GM23248 (cell line): ENCODE results near the gene PRKCA. TPM values are rescaled to one million over a fixed set of nuclear protein-coding genes. Genes with fewer than 3 reads are reported as not detected.

ENCODE experiments used
- DNase-seq: peaks from one replicate; pipeline ENCODE4 v3.0.0-alpha.2; 2015
- H2AFZ ChIP-seq: fragments of 200-600 bp; sonication (generic); 2 replicates; pipeline ENCODE4 v1.6.1; 2016; ENCODE audit warnings: antibody characterized with exemption
- H3F3A ChIP-seq: fragments of 200-600 bp; sonication (generic); 2 replicates; pipeline ENCODE4 v1.6.1; 2016; ENCODE audit warnings: mild to moderate bottlenecking, antibody characterized with exemption, mixed run types; ENCODE audit not compliant: insufficient read depth
- H3K27ac ChIP-seq: fragments of 200-600 bp; sonication (generic); 2 replicates; pipeline ENCODE4 v1.5.1; 2016; ENCODE audit warnings: mild to moderate bottlenecking
- H3K27me3 ChIP-seq: fragments of 200-600 bp; sonication (generic); replicated peaks from 2 replicates; pipeline ENCODE4 v1.6.1; 2016; ENCODE audit warnings: mild to moderate bottlenecking; ENCODE audit not compliant: insufficient read depth
- H3K36me3 ChIP-seq: fragments of 200-600 bp; sonication (generic); 2 replicates; pipeline ENCODE4 v1.6.1; 2016; ENCODE audit warnings: low read depth, mild to moderate bottlenecking
- H3K4me1 ChIP-seq: fragments of 200-600 bp; sonication (generic); 2 replicates; pipeline ENCODE4 v1.6.1; 2016; ENCODE audit warnings: mild to moderate bottlenecking; ENCODE audit not compliant: insufficient read depth
- H3K4me2 ChIP-seq: fragments of 200-600 bp; sonication (generic); one replicate; pipeline ENCODE4 v1.6.1; 2016; ENCODE audit warnings: mild to moderate bottlenecking; ENCODE audit not compliant: unreplicated experiment
- H3K4me3 ChIP-seq: fragments of 200-600 bp; sonication (generic); 2 replicates; pipeline ENCODE4 v1.5.1; 2016; ENCODE audit warnings: mild to moderate bottlenecking
- H3K79me2 ChIP-seq: fragments of 200-600 bp; sonication (generic); 2 replicates; pipeline ENCODE4 v1.6.1; 2016; ENCODE audit warnings: mild to moderate bottlenecking; ENCODE audit not compliant: insufficient read depth
- H3K9ac ChIP-seq: fragments of 200-600 bp; sonication (generic); 2 replicates; pipeline ENCODE4 v1.6.1; 2016; ENCODE audit warnings: mild to moderate bottlenecking
- H3K9me2 ChIP-seq: fragments of 200-600 bp; sonication (generic); 2 replicates; pipeline ENCODE4 v1.6.1; 2016; ENCODE audit warnings: mixed run types, mild to moderate bottlenecking, moderate library complexity; ENCODE audit not compliant: insufficient read depth
- H3K9me3 ChIP-seq: fragments of 200-600 bp; sonication (generic); one replicate; pipeline ENCODE4 v1.6.1; 2017; ENCODE audit warnings: low read depth
- H4K20me1 ChIP-seq: fragments of 200-600 bp; sonication (generic); 2 replicates; pipeline ENCODE4 v1.6.0; 2016; ENCODE audit not compliant: insufficient read depth
- EZH2 ChIP-seq: fragments of 200-600 bp; sonication (generic); IDR thresholded peaks from 2 replicates; pipeline ENCODE4 v1.6.1; 2018; ENCODE audit warnings: antibody characterized with exemption, mild to moderate bottlenecking; ENCODE audit not compliant: insufficient read depth, poor library complexity, severe bottlenecking
- EZH2phosphoT487 ChIP-seq: fragments of 200-600 bp; sonication (generic); IDR thresholded peaks from 2 replicates; pipeline ENCODE4 v1.6.1; 2018; ENCODE audit warnings: antibody characterized with exemption, moderate library complexity, mild to moderate bottlenecking, low read depth; ENCODE audit not compliant: insufficient read depth
- WGBS, 2 experiments: methylation state at CpG; one replicate each; pipeline ENCODE4 v1.1.6; 2015 to 2017; ENCODE audit warnings: low lambda C conversion rate in 2 of 2, low coverage in 1 of 2; ENCODE audit errors: missing lambda C conversion rate in 2 of 2; 5-methylcytosine and 5-hydroxymethylcytosine counted together
- in situ Hi-C: fragments of 300-500 bp; cut with MboI; formaldehyde crosslinking; loops from 2 replicates; pipeline ENCODE4 v1.15.0; 2020
- polyA plus RNA-seq: library from polyadenylated mRNA; unstranded; fragments of >200 nt; fragmentation: Nextera tagmentation; extraction: Ambion mirVana; gene quantifications from 2 replicates; pipeline ENCODE4 v1.2.1, GENCODE V29; 2016
- total RNA-seq: library from RNA; depleted of rRNA; stranded (reverse); fragments of >200 nt; shearing (Covaris generic); gene quantifications from 2 replicates; pipeline ENCODE4 v1.2.3, GENCODE V29; 2014

The PRKCA gene
- total and polyA plus RNA-seq, 2 experiments from 2014 or later: 17.3 to 28.5 TPM

DNA sequence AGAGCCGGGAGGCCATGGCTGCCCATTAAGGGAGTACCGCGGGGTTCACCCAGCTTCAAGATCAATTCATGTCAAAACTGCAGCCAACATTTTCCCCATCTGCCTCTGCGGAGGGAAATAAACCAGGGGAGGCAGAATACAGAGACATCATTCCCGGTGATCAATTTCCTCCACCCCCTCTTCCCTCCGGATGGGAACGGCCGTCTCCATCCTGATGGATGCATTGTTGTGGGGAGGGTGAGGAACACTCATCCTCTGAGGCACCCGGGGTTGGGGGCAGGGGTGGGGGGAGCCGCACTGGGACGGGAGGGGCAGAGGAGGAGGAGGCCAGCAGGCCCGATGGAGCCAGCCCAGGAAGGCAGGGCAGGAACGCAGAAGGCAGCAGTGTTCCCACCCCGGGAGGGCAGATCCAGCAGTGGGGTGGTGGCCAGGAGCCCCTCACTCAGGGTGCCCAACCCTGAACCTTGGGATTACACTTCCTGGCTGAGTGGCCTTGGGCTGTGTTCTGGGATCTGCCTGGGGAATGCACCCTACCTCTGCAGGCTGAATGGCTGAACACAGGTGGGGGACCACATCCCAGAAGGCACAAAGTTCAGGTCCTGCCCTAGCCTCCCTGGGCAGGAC is 546.7 kb downstream of the PRKCA start:
- H3K4me3 ChIP-seq: no peak overlapping the region
- H3K9me2 ChIP-seq: no peaks in the 10 kb centered on the region
- no peak overlapping the region for H3K4me2 ChIP-seq
- H2AFZ ChIP-seq: no peak overlapping the region
- no peak for TF ChIP-seq EZH2phosphoT487
- no peak for TF ChIP-seq EZH2
- in situ Hi-C loops: no loop called here
- H3K9me3 ChIP-seq: no peaks in the 10 kb centered on the region
- no peaks in the 10 kb centered on the region for H4K20me1 ChIP-seq
- no peaks in the 10 kb centered on the region for H3K79me2 ChIP-seq
- H3K36me3 ChIP-seq: no peaks in the 10 kb centered on the region
- no peak overlapping the region for H3K27ac ChIP-seq
- H3K9ac ChIP-seq: no peak overlapping the region
- 43 to 45% methylated on average over 8 to 14 of the region's 14 CpGs for WGBS, 2 experiments
- no peaks in the 10 kb centered on the region for H3F3A ChIP-seq
- DNase-seq: no peak
- H3K4me1 ChIP-seq: no peaks in the 10 kb centered on the region
- peaks cover 4% of the 10 kb centered on the region for H3K27me3 ChIP-seq

DNA sequence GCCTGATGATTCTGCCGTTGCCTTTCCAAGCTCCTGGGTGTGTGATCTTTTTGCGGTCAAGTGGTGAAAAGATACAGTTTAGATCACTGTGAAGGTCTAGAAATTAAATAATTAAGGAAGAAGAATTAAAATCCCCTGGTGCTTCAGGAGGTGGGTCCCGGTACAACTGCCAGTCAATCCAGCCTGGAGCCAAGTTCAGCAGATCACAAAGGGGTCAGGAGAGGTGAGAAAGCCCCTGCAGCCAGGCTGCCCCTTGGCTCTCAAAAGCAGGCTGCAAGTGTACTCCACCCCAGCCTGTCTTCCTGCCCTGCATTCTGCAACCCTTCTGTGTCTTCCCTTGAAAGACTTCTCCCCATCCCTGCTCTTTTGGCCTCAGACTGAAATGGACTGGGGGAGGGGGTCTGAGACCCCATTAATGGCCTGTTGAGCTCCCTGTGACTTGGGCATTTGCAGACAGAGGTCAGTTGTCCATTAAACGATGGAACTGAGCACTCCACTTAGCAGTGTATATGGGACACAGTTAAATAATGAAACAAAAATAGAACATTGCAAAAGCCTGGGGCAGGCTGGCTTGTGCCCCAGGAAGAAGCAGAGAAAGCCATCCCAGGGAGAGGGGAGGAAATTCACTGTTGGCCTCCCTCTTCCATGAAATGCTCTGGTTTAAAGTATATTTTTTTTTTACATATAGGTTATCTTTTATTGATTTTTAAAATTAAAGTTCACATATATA is 547.6 kb downstream of the PRKCA start:
- Histone ChIP-seq H3K36me3 (no peaks in the 10 kb centered on the region), H3K4me3 (no peak overlapping the region), H3K27me3 (peaks cover 4% of the 10 kb centered on the region), H3F3A (no peaks in the 10 kb centered on the region), H3K9ac (no peak overlapping the region), H3K9me3 (no peaks in the 10 kb centered on the region), H3K9me2 (no peaks in the 10 kb centered on the region), H3K27ac (no peak overlapping the region), H4K20me1 (no peaks in the 10 kb centered on the region), H2AFZ (no peak overlapping the region), H3K4me2 (no peak overlapping the region), H3K4me1 (no peaks in the 10 kb centered on the region), H3K79me2 (no peaks in the 10 kb centered on the region)
- in situ Hi-C loops: no loop called here
- 46 to 64% methylated on average over 4 of the region's 4 CpGs for WGBS, 2 experiments
- no peak for TF ChIP-seq EZH2
- no peak for TF ChIP-seq EZH2phosphoT487
- no peak for DNase-seq

- Histone ChIP-seq H3K27me3 (peaks cover 4% of the 10 kb centered on the region), H3K9ac (no peak overlapping the region), H3K4me1 (no peaks in the 10 kb centered on the region), H3K9me2 (no peaks in the 10 kb centered on the region), H3K9me3 (no peaks in the 10 kb centered on the region), H3K27ac (no peak overlapping the region), H4K20me1 (no peaks in the 10 kb centered on the region), H3K36me3 (no peaks in the 10 kb centered on the region), H2AFZ (no peak overlapping the region), H3K4me2 (no peak overlapping the region), H3F3A (no peaks in the 10 kb centered on the region), H3K4me3 (no peak overlapping the region), H3K79me2 (no peaks in the 10 kb centered on the region)
- in situ Hi-C loops: no loop called here
- no peak for DNase-seq
- WGBS, 2 experiments: 41 to 50% methylated on average over 3 of the region's 3 CpGs
- no peak for TF ChIP-seq EZH2phosphoT487
- no peak for TF ChIP-seq EZH2
Measured at GRCh38 chr17:66850692-66851091, 548.3 kb downstream of the PRKCA start.

GRCh38 chr17:66855204-66855603 is 552.8 kb downstream of the PRKCA start:
- H3K27me3 ChIP-seq: peaks cover 10% of the 10 kb centered on the region; the same call in 1 of the 2 replicates
- TF ChIP-seq EZH2 (no peak), EZH2phosphoT487 (no peak)
- H3K79me2 ChIP-seq: no peaks in the 10 kb centered on the region
- H3K4me1 ChIP-seq: no peaks in the 10 kb centered on the region
- H2AFZ ChIP-seq: no peak overlapping the region
- H4K20me1 ChIP-seq: no peaks in the 10 kb centered on the region
- in situ Hi-C loops: no loop called here
- H3K9me3 ChIP-seq: no peaks in the 10 kb centered on the region
- H3K9ac ChIP-seq: no peak overlapping the region
- H3K9me2 ChIP-seq: no peaks in the 10 kb centered on the region
- no peaks in the 10 kb centered on the region for H3K36me3 ChIP-seq
- H3F3A ChIP-seq: no peaks in the 10 kb centered on the region
- 56 to 59% methylated on average over 10 of the region's 10 CpGs for WGBS, 2 experiments
- H3K27ac ChIP-seq: no peak overlapping the region
- H3K4me3 ChIP-seq: no peak overlapping the region
- H3K4me2 ChIP-seq: no peak overlapping the region
- DNase-seq: no peak
